GM18907 (cell line): ENCODE data around the gene FRMPD1.
"Not testable (repeated sequence)": the region's sequence is repeated elsewhere in the genome, so short reads cannot be mapped to it uniquely, and the experiment has no call there.

Experiments used
- ATAC-seq: cut with Tn5 transposase; IDR thresholded peaks from one replicate; pipeline ENCODE4 v1.9.1; 2021; ENCODE audit warnings: mild to moderate bottlenecking, moderate library complexity; ENCODE audit not compliant: unreplicated experiment

Gene FRMPD1

GRCh38 chr9:37650873-37651768, at the start of gene FRMPD1:
TSS of gene FRMPD1 (plus strand) at chr9:37650954. CDS start at chr9:37692642, 41,688 bp downstream.
- ATAC-seq = peak; percentile 74

- not testable (repeated sequence) for ATAC-seq
These were observed 48.7 kb upstream of the FRMPD1 start for GRCh38 chr9:37602061-37602460.

GRCh38 chr9:37602817-37603216, 47.9 kb upstream of the FRMPD1 start:
- ATAC-seq = no peak

GRCh38 chr9:37604296-37604695, 46.5 kb upstream of the FRMPD1 start:
- ATAC-seq = no peak

GRCh38 chr9:37608250-37608649, 42.5 kb upstream of the FRMPD1 start:
- no peak for ATAC-seq

- no peak for ATAC-seq
These were observed 40.9 kb upstream of the FRMPD1 start for GRCh38 chr9:37609735-37610397.

GRCh38 chr9:37611014-37611413, 39.7 kb upstream of the FRMPD1 start:
- no peak for ATAC-seq

GRCh38 chr9:37611961-37612360, 38.8 kb upstream of the FRMPD1 start:
- ATAC-seq = no peak

- ATAC-seq = no peak
These were observed 33.6 kb upstream of the FRMPD1 start for GRCh38 chr9:37617161-37617560.

- ATAC-seq = no peak
These were observed 32.9 kb upstream of the FRMPD1 start for GRCh38 chr9:37617832-37618231.

GRCh38 chr9:37618817-37619216, 31.9 kb upstream of the FRMPD1 start:
- ATAC-seq = no peak

GRCh38 chr9:37619806-37620205, 30.9 kb upstream of the FRMPD1 start:
- ATAC-seq = no peak

GRCh38 chr9:37620396-37620795, 30.4 kb upstream of the FRMPD1 start:
- ATAC-seq = no peak

GRCh38 chr9:37621273-37622121, 29.3 kb upstream of the FRMPD1 start:
- no peak for ATAC-seq

- no peak for ATAC-seq
These were observed 28.3 kb upstream of the FRMPD1 start for GRCh38 chr9:37622462-37622861.

- ATAC-seq = no peak
These were observed 27.5 kb upstream of the FRMPD1 start for GRCh38 chr9:37623267-37623666.

GRCh38 chr9:37624073-37624472, 26.7 kb upstream of the FRMPD1 start:
- ATAC-seq = no peak

- ATAC-seq = no peak
These were observed 25.6 kb upstream of the FRMPD1 start for GRCh38 chr9:37625036-37625757.

- ATAC-seq = no peak
These were observed 25.0 kb upstream of the FRMPD1 start for GRCh38 chr9:37625758-37626147.

GRCh38 chr9:37626708-37627292, 24.0 kb upstream of the FRMPD1 start:
- ATAC-seq = no peak
